GM19395 (cell line): ENCODE data around the gene ALKBH5.
A peak's percentile ranks its signal among the peaks of the same experiment; 100 is the strongest.
"Not testable (repeated sequence)": the region's sequence is repeated elsewhere in the genome, so short reads cannot be mapped to it uniquely, and the experiment has no call there.

Source experiments
- ATAC-seq: cut with Tn5 transposase; IDR thresholded peaks from one replicate; pipeline ENCODE4 v1.9.1; 2021; ENCODE audit warnings: mild to moderate bottlenecking, moderate library complexity; ENCODE audit not compliant: unreplicated experiment

Gene ALKBH5

GRCh38 chr17:18216906-18217305, 33.3 kb downstream of the ALKBH5 start:
- ATAC-seq: not testable (repeated sequence)

- no peak for ATAC-seq
Measured at GRCh38 chr17:18217412-18218015, 33.9 kb downstream of the ALKBH5 start.

- no peak for ATAC-seq
Measured at GRCh38 chr17:18218756-18219415, 35.3 kb downstream of the ALKBH5 start.

GRCh38 chr17:18224053-18224386, 40.4 kb downstream of the ALKBH5 start:
- no peak for ATAC-seq

GRCh38 chr17:18224387-18225120, 40.9 kb downstream of the ALKBH5 start:
- ATAC-seq: no peak

- peak; percentile 70 for ATAC-seq
Measured at GRCh38 chr17:18225121-18225641, 41.6 kb downstream of the ALKBH5 start, which contains the start of gene LLGL1. LLGL1 (plus strand) TSS chr17:18225635; CDS start chr17:18225683, 48 bp downstream.

GRCh38 chr17:18225642-18226283, 42.1 kb downstream of the ALKBH5 start:
- ATAC-seq: peak; percentile 24

GRCh38 chr17:18226284-18226945, 42.8 kb downstream of the ALKBH5 start:
- ATAC-seq: no peak

GRCh38 chr17:18227635-18228034, 44.0 kb downstream of the ALKBH5 start:
- no peak for ATAC-seq

GRCh38 chr17:18228176-18228682, 44.6 kb downstream of the ALKBH5 start:
- ATAC-seq: no peak

GRCh38 chr17:18229254-18229653, 45.6 kb downstream of the ALKBH5 start:
- no peak for ATAC-seq

GRCh38 chr17:18229771-18230170, 46.1 kb downstream of the ALKBH5 start:
- ATAC-seq: no peak

- ATAC-seq: no peak
Measured at GRCh38 chr17:18230288-18231141, 46.9 kb downstream of the ALKBH5 start.

- no peak for ATAC-seq
Measured at GRCh38 chr17:18231164-18231563, 47.5 kb downstream of the ALKBH5 start.

GRCh38 chr17:18233803-18234518, 50.3 kb downstream of the ALKBH5 start:
- no peak for ATAC-seq

- ATAC-seq: no peak
Measured at GRCh38 chr17:18234853-18235380, 51.3 kb downstream of the ALKBH5 start.

GRCh38 chr17:18235743-18236256, 52.2 kb downstream of the ALKBH5 start:
- ATAC-seq: no peak

- ATAC-seq: no peak
Measured at GRCh38 chr17:18236494-18236893, 52.9 kb downstream of the ALKBH5 start.

GRCh38 chr17:18237461-18237860, 53.8 kb downstream of the ALKBH5 start:
- no peak for ATAC-seq
